Body of pancreas (tissue), 4 donors: ENCODE measurements around the gene RFC3. TPM values are rescaled to one million over a fixed set of nuclear protein-coding genes. Genes with fewer than 3 reads are reported as not detected.

Source experiments
- ATAC-seq: fragments of 150-250 bp; one replicate; pipeline ENCODE4 v1.9.1; 2016
- DNase-seq, 4 donors: peaks; one replicate each; pipeline ENCODE4 v3.0.0-alpha.2; 2019
- H3K27ac ChIP-seq, 4 donors: fragments of 200-600 bp; sonication (generic); 1 replicate in 3 of 4; 2 replicates in 1 of 4; pipeline versions ENCODE4 v1.5.1 to v1.6.1; 2016 to 2019; ENCODE audit warnings: mild to moderate bottlenecking in 1 of 4, mixed read lengths in 1 of 4, moderate library complexity in 1 of 4
- H3K27me3 ChIP-seq, 2 donors: fragments of 200-600 bp; sonication (generic); one replicate each; pipeline ENCODE4 v1.6.0; 2016; ENCODE audit warnings: mild to moderate bottlenecking in 1 of 2
- H3K36me3 ChIP-seq, 2 donors: fragments of 200-600 bp; sonication (generic); replicated peaks in 1 of 2; 2 replicates each; pipeline ENCODE4 v1.5.1; 2016; ENCODE audit warnings: low read depth in 2 of 2; ENCODE audit not compliant: insufficient read depth in 1 of 2
- H3K4me1 ChIP-seq: fragments of 200-600 bp; sonication (generic); one replicate; pipeline ENCODE4 v1.6.0; 2016
- H3K4me3 ChIP-seq, 2 donors: fragments of 200-600 bp; sonication (generic); 1 replicate in 1 of 2; 2 replicates in 1 of 2; pipeline ENCODE4 v1.5.1; 2016 to 2019
- H3K9me3 ChIP-seq, 3 donors: fragments of 200-600 bp; sonication (generic); 1 replicate in 2 of 3; 2 replicates in 1 of 3; pipeline ENCODE4 v1.5.1; 2016
- POLR2A ChIP-seq, 3 donors: fragments of 450-650 bp; IDR thresholded peaks; one replicate each; pipeline ENCODE4 v1.6.1; 2016; ENCODE audit warnings: antibody characterized with exemption in 3 of 3, mild to moderate bottlenecking in 2 of 3
- WGBS, 2 donors: methylation state at CpG; one replicate each; pipeline ENCODE4 v1.1.5; 2017; 5-methylcytosine and 5-hydroxymethylcytosine counted together
- intact Hi-C: fragments of 100-400 bp; cut with DNase I; formaldehyde crosslinking; loops from one replicate; pipeline ENCODE4 v1.15.1; 2023
- total RNA-seq, 2 donors: library from RNA; depleted of rRNA; stranded (reverse); fragments of >200 nt; gene quantifications; one replicate each; pipeline ENCODE4 v1.1.0, GENCODE V29; 2016
- TF ChIP-seq, protein P1 (sequence below), 7 experiments: fragments of 450-650 bp in 4 of 7; fragments of 200-600 bp in 3 of 7; sonication (generic) in 3 of 7; IDR thresholded peaks; one replicate each; pipeline ENCODE4 v1.5.1; 2016 to 2019; ENCODE audit warnings: antibody characterized with exemption in 7 of 7

RFC3 gene
- total RNA-seq, 2 donors from 2014 or later, result 8.0 to 10.9 TPM

DNA sequence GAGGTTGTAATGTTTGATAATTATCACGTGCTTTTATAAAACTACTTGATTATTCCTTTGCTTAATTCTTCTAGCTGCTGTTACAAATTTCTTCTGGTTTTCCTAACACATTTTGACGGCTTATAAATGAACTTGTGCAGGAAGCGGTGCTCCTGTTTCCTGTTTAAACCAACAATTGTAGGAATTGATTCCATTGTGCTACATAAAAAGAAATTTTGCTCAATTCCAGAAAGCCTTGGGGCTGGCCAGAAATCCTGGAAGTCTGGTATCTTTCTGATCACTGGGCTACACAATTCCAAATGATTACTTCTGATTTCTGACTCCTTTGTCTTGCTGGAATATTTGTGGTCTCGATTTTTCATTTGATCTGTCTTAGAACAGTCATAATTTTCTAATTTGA, 14.9 kb downstream of the RFC3 start:
- intact Hi-C loops, result no loop called here
- ATAC-seq, result no peak
- Histone ChIP-seq H3K9me3 (no peaks in the 10 kb centered on the region), H3K36me3 (peaks cover 0 to 5% of the 10 kb centered on the region in 2 donors), H3K27ac (no peak overlapping the region), H3K4me1 (no peaks in the 10 kb centered on the region), H3K27me3 (no peaks in the 10 kb centered on the region), H3K4me3 (no peak overlapping the region)
- 83 to 86% methylated on average over 4 of the region's 4 CpGs for WGBS, 2 donors
- no peak for DNase-seq
- TF ChIP-seq, protein P1, sequence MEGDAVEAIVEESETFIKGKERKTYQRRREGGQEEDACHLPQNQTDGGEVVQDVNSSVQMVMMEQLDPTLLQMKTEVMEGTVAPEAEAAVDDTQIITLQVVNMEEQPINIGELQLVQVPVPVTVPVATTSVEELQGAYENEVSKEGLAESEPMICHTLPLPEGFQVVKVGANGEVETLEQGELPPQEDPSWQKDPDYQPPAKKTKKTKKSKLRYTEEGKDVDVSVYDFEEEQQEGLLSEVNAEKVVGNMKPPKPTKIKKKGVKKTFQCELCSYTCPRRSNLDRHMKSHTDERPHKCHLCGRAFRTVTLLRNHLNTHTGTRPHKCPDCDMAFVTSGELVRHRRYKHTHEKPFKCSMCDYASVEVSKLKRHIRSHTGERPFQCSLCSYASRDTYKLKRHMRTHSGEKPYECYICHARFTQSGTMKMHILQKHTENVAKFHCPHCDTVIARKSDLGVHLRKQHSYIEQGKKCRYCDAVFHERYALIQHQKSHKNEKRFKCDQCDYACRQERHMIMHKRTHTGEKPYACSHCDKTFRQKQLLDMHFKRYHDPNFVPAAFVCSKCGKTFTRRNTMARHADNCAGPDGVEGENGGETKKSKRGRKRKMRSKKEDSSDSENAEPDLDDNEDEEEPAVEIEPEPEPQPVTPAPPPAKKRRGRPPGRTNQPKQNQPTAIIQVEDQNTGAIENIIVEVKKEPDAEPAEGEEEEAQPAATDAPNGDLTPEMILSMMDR (IDR thresholded peaks at IDR 0.05), result no peak
- TF ChIP-seq POLR2A (IDR thresholded peaks at IDR 0.05), result no peak

DNA sequence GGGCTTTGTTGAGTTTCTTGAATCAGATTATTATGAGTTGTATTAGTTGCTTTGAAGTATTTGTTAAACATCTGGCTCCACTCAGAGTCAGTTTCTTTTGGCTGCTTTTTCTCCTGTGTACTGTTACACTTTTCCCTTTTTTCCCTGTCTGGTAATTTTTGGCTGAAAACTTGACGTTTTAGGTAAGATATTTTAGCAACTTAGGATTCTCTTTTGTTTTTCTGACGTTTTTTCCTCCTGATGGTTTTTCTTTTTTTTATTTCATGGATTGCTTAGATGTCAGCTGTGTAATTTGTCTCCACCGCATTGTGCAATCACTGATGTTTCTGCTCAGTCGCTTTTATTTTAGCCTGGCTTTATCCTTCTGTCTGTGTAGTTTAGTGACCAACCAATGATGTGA, 20.7 kb downstream of the RFC3 start:
- intact Hi-C loops, result no loop called here
- ATAC-seq (no peak), DNase-seq (no peak)
- H3K27me3 ChIP-seq, result no peaks in the 10 kb centered on the region
- no peak overlapping the region for H3K27ac ChIP-seq
- TF ChIP-seq, protein P1 (IDR thresholded peaks at IDR 0.05), result no peak
- TF ChIP-seq POLR2A (IDR thresholded peaks at IDR 0.05), result no peak
- H3K36me3 ChIP-seq, result no peaks in the 10 kb centered on the region
- H3K4me3 ChIP-seq, result no peak overlapping the region
- no peaks in the 10 kb centered on the region for H3K4me1 ChIP-seq
- 50 to 53% methylated on average over 4 of the region's 4 CpGs for WGBS, 2 donors
- H3K9me3 ChIP-seq, result no peaks in the 10 kb centered on the region

DNA sequence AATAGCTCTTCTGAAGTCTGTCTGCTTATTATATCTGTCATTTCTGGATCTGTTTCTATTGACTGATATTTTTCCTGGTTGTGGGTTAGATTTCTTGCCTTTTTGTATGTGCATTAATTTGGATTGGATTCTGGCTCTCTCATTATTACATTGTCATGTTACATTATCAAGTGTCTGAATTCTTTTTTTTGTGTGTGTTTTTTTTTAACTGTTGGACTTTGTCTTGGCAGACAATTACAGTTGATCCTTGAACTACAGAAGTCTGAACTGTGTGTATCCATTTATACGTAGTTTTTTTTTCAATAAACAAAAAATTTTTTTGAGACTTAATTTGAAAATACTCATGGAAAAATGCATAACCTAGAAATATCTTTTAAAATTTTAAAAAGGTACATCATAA, 22.5 kb downstream of the RFC3 start:
- Histone ChIP-seq H3K4me3 (no peak overlapping the region), H3K27ac (no peak overlapping the region), H3K4me1 (no peaks in the 10 kb centered on the region), H3K36me3 (no peaks in the 10 kb centered on the region), H3K9me3 (no peaks in the 10 kb centered on the region), H3K27me3 (no peaks in the 10 kb centered on the region)
- DNase-seq (no peak), ATAC-seq (no peak)
- intact Hi-C loops, result no loop called here
- WGBS, 2 donors, result 60 to 65% methylated on average over 1 of the region's 1 CpG
- TF ChIP-seq, protein P1 (IDR thresholded peaks at IDR 0.05), result no peak
- TF ChIP-seq POLR2A (IDR thresholded peaks at IDR 0.05), result no peak

DNA sequence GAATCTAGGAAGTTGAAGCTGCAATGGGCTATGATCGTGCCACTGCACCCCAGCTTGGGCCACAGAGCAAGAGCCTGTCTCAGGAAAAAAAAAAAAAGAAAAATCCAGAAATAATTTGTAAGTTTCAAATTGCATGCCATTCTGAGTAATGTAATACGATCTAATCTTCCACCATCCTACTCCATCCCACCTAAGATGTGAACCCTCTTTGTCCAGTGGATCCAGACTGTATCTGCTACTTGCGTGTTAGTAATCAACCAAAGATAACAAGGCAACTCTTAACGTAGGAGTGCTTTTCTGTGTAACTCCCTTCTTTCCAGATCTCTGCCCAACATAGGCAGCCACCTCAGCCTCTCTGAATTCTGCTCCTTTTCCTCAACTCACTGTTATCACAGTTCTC, 24.3 kb downstream of the RFC3 start:
- Histone ChIP-seq H3K36me3 (no peaks in the 10 kb centered on the region), H3K4me1 (no peaks in the 10 kb centered on the region), H3K27ac (no peak overlapping the region), H3K9me3 (no peaks in the 10 kb centered on the region), H3K27me3 (no peaks in the 10 kb centered on the region), H3K4me3 (no peak overlapping the region)
- ATAC-seq (no peak), DNase-seq (no peak)
- WGBS, 2 donors, result 83 to 88% methylated on average over 4 of the region's 4 CpGs
- intact Hi-C loops, result no loop called here
- TF ChIP-seq POLR2A (IDR thresholded peaks at IDR 0.05), result no peak
- TF ChIP-seq, protein P1 (IDR thresholded peaks at IDR 0.05), result no peak

DNA sequence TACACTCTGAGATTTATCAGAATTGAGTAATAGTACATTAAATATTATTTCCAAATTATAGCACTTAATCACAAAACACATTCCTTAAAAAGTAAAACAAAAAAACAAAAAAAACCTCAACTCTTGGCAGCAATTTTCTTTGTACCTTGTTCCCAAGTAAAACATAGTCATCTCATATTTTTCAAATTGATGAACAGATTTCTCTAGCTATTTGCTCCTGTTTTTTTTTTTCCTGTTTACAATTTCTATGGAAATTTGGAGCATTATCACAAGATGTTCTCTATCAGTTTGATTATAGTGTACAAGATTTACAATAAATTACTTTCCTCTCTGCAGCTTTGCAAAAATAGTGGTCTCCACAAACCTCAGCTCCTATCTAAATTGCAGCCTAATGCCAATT, 25.0 kb downstream of the RFC3 start:
- DNase-seq (no peak), ATAC-seq (no peak)
- Histone ChIP-seq H3K9me3 (no peaks in the 10 kb centered on the region), H3K27me3 (no peaks in the 10 kb centered on the region), H3K27ac (no peak overlapping the region), H3K4me1 (no peaks in the 10 kb centered on the region), H3K4me3 (no peak overlapping the region), H3K36me3 (no peaks in the 10 kb centered on the region)
- intact Hi-C loops, result no loop called here
- TF ChIP-seq, protein P1 (IDR thresholded peaks at IDR 0.05), result no peak
- TF ChIP-seq POLR2A (IDR thresholded peaks at IDR 0.05), result no peak
